Stimulated activated CD8-positive, alpha-beta memory T cell treated with anti-CD3 and anti-CD28 coated beads, Interleukin-12 subunit alpha, Interleukin-12 subunit beta, amount 100 ng/mL, for 24 hours (primary cell): ENCODE results near the gene SLC35E3.
"Not testable (repeated sequence)": the region's sequence is repeated elsewhere in the genome, so short reads cannot be mapped to it uniquely, and the experiment has no call there.

Experiments used
- DNase-seq: peaks from one replicate; pipeline ENCODE4 v3.0.0-alpha.2; 2020; ENCODE audit errors: extremely low read depth

The SLC35E3 gene

GRCh38 chr12:68794653-68795251 lies 48.8 kb downstream of the SLC35E3 start:
- no peak for DNase-seq

DNA sequence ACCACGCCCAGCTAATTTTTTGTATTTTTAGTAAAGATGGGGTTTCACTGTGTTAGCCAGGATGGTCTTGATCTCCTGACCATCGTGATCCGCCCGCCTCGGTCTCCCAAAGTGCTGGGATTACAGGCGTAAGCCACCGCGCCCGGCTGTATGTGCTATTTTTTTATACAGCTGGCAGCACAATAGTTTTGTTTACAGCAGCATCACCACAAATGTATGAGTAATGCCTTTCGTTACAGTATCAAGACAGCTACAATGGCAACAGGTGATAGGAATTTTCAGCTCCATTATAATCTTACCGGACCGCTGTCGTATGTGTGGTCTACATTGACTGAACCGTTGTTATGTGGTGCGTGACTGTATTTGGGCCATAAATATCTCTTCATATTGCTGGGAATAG lies 50.4 kb downstream of the SLC35E3 start:
- DNase-seq, result no peak

- DNase-seq, result no peak
Measured at GRCh38 chr12:68798882-68799234, 52.9 kb downstream of the SLC35E3 start.

DNA sequence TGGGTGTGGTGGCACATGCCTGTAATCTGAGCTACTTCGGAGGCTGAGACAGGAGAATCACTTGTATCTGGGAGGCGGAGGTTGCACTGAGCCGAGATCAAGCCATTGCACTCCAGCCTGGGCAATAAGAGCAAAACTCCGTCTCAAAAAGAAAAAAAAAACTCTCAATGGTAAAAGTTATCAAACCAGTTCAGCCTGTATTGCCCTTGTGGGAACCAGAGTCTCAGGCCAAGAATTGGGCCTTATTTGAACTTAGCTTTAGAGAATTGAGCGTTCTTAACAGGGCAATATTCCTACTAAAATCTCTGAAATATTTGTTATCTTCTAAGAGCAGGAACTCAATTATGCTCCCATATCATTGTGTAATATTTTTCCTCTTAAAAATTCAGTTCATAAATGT lies 54.3 kb downstream of the SLC35E3 start:
- no peak for DNase-seq

DNA sequence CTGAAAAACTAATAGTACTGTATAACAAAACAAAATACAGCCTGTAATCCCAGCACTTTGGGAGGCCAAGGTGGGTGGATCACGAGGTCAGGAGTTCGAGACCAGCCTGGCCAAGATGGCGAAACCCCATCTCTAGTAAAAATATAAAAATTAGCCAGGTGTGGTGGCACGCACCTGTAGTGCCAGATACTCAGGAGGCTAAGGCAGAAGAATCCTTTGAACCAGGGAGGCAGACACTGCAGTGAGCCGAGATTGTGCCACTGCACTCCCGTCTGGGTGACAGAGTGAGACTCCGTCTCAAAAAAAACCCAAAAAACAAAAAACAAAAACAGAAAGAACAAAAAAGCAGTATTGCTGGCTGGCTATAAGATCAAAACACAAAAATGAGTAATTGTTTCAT lies 55.1 kb downstream of the SLC35E3 start:
- not testable (repeated sequence) for DNase-seq

GRCh38 chr12:68802372-68802745 lies 56.4 kb downstream of the SLC35E3 start:
- not testable (repeated sequence) for DNase-seq

- DNase-seq, result not testable (repeated sequence)
Measured at GRCh38 chr12:68802911-68803651, 57.1 kb downstream of the SLC35E3 start.

DNA sequence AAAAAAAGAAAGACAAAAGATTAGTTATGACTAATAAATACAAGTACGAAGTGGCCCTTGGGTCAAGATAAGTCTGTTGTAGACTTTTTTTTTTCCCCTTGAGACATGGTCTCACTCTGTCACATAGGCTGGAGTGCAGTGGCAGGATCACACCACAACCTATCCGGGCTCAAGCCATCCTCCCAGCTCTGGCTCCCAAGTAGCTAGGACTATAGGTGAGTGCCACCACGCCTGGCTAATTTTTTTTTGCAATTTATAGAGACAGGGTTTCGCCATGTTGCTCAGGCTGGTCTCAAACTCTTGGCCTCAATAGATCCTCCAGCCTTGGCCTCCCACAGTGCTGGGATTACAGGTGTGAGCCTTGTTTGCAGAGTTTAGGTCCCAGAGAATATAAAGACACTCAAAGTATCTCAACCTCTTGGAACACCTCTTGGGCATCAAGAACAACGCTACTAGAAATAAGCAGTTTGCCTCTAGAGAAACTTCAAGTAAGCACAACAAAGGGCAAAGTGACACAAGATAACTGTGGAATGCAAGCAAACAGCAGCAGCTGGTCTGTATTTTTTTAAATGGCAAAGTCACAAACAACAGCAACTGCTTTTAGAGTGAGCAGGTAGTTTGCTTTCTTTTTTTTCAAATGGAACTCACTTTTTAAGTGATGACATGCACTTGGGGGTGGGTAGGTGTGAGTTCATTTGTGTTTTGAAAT lies 58.1 kb downstream of the SLC35E3 start:
- DNase-seq, result no peak

DNA sequence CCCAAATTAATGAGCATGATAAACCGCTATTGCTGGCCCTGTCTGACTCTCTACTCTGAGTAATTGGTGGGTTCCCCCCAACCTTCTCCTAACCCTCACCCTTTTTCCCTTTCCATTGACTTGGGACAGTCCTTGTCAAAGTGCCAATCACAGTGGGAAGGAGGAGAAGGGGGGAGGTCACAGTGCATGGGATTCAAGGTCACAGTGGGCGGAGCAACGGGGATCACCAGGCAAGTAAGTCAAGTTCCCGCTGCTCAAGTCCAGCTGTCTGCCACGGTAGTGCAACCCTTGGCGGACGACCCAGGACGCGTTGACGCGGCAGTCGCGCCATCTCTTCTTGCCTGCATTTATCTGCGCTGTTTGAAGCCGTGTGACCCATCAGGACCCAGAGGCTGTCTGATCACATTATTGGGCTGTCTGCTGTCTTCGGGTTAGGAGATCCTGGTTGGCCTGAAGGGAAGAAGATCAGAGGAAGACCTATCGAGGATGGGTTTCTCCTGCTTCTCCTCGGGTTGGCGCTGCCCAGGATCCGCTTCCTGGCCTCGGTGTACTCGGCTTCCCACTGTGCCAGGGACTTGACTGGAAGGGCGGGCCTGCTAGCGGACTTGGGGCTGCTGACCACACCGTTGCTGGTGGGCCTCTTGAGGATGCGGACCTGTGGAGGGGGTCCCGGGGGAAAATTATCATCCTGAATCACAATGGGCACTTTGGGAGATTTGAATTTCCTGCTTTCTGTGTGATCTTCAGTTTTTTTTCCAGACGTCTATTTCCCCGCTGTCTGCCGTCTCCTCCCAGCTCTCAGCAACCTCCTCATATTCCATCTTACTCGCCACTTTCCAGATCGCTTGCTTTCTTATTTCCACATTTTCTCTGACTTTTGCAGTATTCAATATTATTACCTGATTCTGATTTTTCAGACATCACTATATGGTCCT lies 58.9 kb downstream of the SLC35E3 start:
- DNase-seq, result no peak

- no peak for DNase-seq
Measured at GRCh38 chr12:68805592-68806120, 59.7 kb downstream of the SLC35E3 start.

DNA sequence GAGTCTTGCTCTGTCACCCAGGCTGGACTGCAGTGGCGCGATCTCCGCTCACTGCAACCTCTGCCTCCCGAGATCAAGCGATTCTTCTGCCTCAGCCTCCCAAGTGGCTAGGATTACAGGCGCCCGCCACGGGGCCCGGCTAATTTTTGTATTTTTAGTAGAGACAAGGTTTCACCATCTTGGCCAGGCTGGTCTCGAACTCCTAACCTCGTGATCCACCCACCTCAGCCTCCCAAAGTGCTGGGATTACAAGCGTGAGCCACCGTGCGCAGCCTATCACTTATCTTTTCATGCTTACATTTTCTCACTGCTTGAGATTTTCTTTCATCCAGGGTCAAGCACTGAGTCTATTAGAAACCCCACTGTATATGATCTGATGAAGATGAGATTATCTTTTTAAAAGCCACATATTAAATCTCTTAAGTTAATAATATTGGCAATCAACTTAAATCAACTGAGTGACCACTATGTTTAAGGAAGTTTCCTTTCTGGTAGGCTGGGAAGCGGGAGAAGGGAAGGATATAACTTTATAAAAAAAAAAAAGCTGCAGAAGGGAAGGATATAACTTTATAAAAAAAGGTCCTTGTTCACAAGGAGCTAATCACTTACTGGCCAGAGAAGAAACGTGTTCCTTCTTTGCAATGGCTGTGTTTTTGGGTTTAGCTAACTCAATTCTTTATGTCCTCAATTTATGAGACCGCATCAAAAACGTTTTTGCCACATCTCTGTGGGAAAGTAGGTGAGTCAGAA lies 60.7 kb downstream of the SLC35E3 start:
- DNase-seq, result no peak

DNA sequence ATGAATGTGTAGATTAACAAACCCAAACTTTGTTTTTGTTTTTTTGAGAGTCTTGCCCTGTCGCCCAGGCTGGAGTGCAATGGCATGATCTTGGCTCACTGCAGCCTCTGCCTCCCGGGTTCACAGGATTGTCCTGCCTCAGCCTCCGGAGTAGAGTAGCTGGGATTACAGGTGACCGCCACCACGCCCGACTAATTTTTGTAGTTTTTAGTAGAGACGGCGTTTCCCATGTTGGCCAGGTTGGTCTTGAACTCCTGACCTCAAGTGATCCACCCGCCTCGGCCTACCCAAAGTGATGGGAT lies 61.2 kb downstream of the SLC35E3 start:
- not testable (repeated sequence) for DNase-seq

- peak; percentile 89 for DNase-seq
Measured at GRCh38 chr12:68807576-68808387, 61.8 kb downstream of the SLC35E3 start, which contains the start of gene MDM2. Gene MDM2 (plus strand): TSS chr12:68808177. CDS start chr12:68808478, 301 bp downstream.

- DNase-seq, result no peak
Measured at GRCh38 chr12:68808388-68809189, 62.6 kb downstream of the SLC35E3 start.

DNA sequence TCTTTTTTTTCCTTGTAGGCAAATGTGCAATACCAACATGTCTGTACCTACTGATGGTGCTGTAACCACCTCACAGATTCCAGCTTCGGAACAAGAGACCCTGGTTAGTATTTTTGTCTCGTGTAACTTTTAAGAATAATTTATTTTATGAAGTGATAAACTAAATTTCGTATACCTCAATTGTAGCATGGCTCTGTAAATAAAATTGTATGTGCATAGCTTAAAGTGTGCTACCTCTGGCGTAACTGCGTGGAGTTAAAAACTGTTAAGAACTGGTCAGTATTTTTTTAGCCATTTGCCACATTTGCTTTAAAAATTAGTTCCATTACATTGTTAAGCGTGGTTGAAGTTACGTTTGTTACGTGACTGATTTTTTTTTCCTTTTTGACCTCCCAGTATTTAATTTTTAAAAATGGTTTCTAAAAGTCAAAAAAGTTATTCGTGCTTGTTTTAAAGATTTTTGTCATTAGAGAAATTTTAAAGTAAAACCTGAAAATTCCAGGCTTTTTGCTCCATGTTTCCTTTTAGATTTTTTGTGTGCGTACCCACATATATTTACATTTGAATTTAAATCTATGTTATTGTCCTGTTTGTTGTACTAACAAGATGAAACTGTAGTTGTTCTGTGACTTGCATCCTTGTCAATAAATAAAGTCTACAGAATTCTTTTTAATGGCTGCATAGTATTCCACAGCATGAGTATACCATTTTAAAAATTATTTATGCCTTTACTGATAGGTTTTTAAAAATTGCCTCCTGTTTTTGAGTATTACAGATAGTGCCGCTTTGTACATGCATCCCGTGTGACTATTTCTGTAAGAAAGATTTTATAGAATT lies 63.4 kb downstream of the SLC35E3 start:
- no peak for DNase-seq

GRCh38 chr12:68810027-68810389 lies 64.0 kb downstream of the SLC35E3 start:
- DNase-seq, result not testable (repeated sequence)

GRCh38 chr12:68811573-68811972 lies 65.6 kb downstream of the SLC35E3 start:
- DNase-seq, result not testable (repeated sequence)

DNA sequence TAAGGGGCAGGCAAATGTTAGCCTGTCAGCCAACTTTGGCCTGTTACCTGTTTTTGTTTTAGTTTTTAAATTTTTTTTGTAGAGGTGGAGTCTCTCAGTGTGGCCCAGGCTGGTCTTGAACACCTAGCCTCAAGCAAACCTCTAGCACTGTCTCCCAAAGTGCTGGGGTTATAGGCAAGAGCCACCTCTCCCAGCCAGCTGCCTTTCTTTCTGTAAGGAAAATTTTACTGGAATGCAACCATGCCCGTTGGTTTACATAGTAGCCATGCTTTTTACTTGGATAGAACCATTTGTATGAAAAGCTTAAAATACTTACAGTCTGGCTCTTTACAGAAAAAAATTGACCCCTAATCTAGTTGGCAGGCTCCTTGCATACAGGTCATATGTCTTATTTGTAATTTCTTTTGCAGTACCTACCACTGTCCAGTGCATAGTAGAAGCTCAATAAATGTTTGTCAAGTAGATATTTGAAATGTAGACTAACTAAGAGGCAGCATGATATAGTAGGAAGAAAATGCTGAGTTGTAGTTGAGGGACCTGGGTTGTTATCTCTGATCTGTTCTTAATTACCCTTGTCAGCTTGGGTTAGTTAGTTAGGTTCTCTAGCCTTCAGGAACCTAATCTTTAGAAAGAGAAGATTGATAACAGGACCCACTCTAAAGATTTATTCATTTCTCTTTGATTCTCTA lies 66.7 kb downstream of the SLC35E3 start:
- DNase-seq, result no peak
